Lung microvascular endothelial cell (primary cell): ENCODE measurements around the gene CARF. TPM values are rescaled to one million over a fixed set of nuclear protein-coding genes. Genes with fewer than 3 reads are reported as not detected.
"Not testable (repeated sequence)": the region's sequence is repeated elsewhere in the genome, so short reads cannot be mapped to it uniquely, and the experiment has no call there.

Source experiments
- DNase-seq, 2 donors: peaks; one replicate each; pipeline versions ENCODE4 v3.0.0 to v3.0.0-alpha.2; 2010; ENCODE audit warnings: low read depth in 2 of 2
- total RNA-seq: library from RNA; depleted of rRNA; stranded (reverse); fragments of >200 nt; gene quantifications from 2 replicates; pipeline ENCODE4 v1.2.1, GENCODE V29; 2014

The CARF gene
- total RNA-seq, 1 donor from 2014 or later = 3.8 TPM

- no peak for DNase-seq
Measured at GRCh38 chr2:202933958-202934357, 21.9 kb downstream of the CARF start.

GRCh38 chr2:202934456-202934855 is 22.4 kb downstream of the CARF start:
- DNase-seq = no peak

GRCh38 chr2:202938960-202939359 is 26.9 kb downstream of the CARF start:
- no peak for DNase-seq

GRCh38 chr2:202941771-202942170 is 29.7 kb downstream of the CARF start:
- no peak for DNase-seq

- no peak for DNase-seq
Measured at GRCh38 chr2:202944408-202944807, 32.3 kb downstream of the CARF start.

- DNase-seq = no peak
Measured at GRCh38 chr2:202944816-202945215, 32.7 kb downstream of the CARF start.

- no peak for DNase-seq
Measured at GRCh38 chr2:202945497-202945896, 33.4 kb downstream of the CARF start.

GRCh38 chr2:202949333-202949732 is 37.3 kb downstream of the CARF start:
- DNase-seq = not testable (repeated sequence)

GRCh38 chr2:202950592-202950991 is 38.5 kb downstream of the CARF start:
- peak in 1 of 2 donors; percentile 30 for DNase-seq

- no peak for DNase-seq
Measured at GRCh38 chr2:202960524-202960923, 48.4 kb downstream of the CARF start.

- DNase-seq = no peak
Measured at GRCh38 chr2:202963712-202964111, 51.6 kb downstream of the CARF start.

GRCh38 chr2:202965810-202966460 is 53.9 kb downstream of the CARF start:
- peak; percentile 40 to 65 for DNase-seq

GRCh38 chr2:202969404-202969803 is 57.3 kb downstream of the CARF start:
- not testable (repeated sequence) for DNase-seq

GRCh38 chr2:202976809-202977208 is 64.7 kb downstream of the CARF start:
- DNase-seq = no peak

- DNase-seq = no peak
Measured at GRCh38 chr2:202982779-202983491, 70.9 kb downstream of the CARF start.

GRCh38 chr2:202989749-202990148 is 77.7 kb downstream of the CARF start:
- no peak for DNase-seq

- no peak for DNase-seq
Measured at GRCh38 chr2:202990501-202990900, 78.4 kb downstream of the CARF start.

GRCh38 chr2:202997113-202997512 is 85.0 kb downstream of the CARF start:
- DNase-seq = not testable (repeated sequence)

- DNase-seq = no peak
Measured at GRCh38 chr2:203002054-203002821, 90.2 kb downstream of the CARF start.

- no peak for DNase-seq
Measured at GRCh38 chr2:203003716-203004115, 91.6 kb downstream of the CARF start.

- peak; percentile 100 for DNase-seq
Measured at GRCh38 chr2:203014456-203015199, 102.6 kb downstream of the CARF start, which contains the start of gene NBEAL1. TSS of gene NBEAL1 (plus strand) at chr2:203014875. CDS start at chr2:203016385, 1,510 bp downstream.

- DNase-seq = peak; percentile 26 to 43
Measured at GRCh38 chr2:203016716-203017115, 104.6 kb downstream of the CARF start.
